GM19240 (cell line): ENCODE data around the gene TOX2.

Source experiments
- DNase-seq: peaks from one replicate; pipeline ENCODE4 v3.0.0; 2011; ENCODE audit warnings: low spot score; ENCODE audit not compliant: insufficient read length

TOX2 gene

GRCh38 chr20:43994486-43995100, 79.9 kb downstream of the TOX2 start:
- DNase-seq, result no peak

DNA sequence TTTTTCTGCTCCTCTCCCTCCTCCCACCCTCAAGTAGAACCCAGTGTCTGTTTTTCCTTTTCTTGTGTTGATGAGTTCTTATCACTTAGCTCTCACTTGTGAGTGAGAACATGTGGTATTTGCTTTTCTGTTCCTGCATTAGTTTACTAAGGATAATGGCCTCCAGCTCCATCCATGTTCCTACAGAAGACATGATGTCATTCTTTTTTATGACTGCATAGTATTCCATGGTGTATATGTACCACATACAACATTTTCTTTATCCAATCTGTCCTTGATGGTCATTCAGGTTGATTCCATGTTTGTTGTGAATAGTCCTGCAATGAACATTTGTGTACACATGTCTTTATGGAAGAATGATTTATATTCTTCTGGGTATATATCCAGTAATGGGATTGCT, 81.0 kb downstream of the TOX2 start:
- no peak for DNase-seq

- DNase-seq, result no peak
These were observed 81.7 kb downstream of the TOX2 start for GRCh38 chr20:43996240-43996930.

DNA sequence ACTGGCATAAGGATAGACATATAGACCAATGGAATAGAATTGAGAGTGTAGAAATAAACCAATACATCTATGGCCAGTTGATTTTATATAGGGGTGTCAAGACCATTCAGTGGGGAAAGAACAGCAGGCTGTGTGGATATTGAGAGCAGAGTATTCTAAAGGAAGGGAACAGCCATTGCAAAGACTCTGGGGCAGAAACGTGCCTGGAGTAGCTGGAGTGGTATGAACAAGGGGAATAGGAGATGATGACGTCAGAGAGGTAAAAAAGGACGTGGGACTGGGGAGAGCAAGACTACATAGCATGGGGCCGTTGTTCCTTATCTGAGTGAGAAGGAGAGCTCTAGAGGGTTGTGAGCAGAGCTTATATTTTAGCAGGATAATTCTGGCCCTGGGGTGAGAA, 85.2 kb downstream of the TOX2 start:
- no peak for DNase-seq

- peak; percentile 27 for DNase-seq
These were observed 87.3 kb downstream of the TOX2 start for GRCh38 chr20:44001667-44002596.

DNA sequence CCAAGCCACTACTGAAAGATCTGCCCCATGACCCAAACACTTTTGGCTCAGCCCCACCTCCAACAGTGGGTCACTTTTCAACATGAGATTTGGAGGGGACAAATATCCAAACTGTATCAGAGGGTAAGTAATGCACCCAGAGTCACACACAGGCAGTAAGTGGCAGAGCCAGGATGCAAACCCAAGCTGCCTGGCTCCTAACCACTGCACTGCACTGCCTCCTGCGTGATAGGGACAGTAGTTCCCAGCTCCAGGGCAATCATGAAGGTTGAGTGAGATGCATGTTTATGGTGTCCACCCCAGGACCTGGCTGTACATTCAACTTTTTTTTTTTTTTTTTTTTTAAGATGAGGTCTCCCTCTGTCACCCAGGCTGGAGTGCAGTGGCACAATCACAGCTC, 88.2 kb downstream of the TOX2 start:
- DNase-seq, result no peak

GRCh38 chr20:44003609-44004008, 89.0 kb downstream of the TOX2 start:
- no peak for DNase-seq

- no peak for DNase-seq
These were observed 89.8 kb downstream of the TOX2 start for GRCh38 chr20:44004306-44004915.

GRCh38 chr20:44005661-44006060, 91.0 kb downstream of the TOX2 start:
- no peak for DNase-seq

GRCh38 chr20:44006126-44006525, 91.5 kb downstream of the TOX2 start:
- no peak for DNase-seq

GRCh38 chr20:44006578-44006977, 91.9 kb downstream of the TOX2 start:
- DNase-seq, result no peak

DNA sequence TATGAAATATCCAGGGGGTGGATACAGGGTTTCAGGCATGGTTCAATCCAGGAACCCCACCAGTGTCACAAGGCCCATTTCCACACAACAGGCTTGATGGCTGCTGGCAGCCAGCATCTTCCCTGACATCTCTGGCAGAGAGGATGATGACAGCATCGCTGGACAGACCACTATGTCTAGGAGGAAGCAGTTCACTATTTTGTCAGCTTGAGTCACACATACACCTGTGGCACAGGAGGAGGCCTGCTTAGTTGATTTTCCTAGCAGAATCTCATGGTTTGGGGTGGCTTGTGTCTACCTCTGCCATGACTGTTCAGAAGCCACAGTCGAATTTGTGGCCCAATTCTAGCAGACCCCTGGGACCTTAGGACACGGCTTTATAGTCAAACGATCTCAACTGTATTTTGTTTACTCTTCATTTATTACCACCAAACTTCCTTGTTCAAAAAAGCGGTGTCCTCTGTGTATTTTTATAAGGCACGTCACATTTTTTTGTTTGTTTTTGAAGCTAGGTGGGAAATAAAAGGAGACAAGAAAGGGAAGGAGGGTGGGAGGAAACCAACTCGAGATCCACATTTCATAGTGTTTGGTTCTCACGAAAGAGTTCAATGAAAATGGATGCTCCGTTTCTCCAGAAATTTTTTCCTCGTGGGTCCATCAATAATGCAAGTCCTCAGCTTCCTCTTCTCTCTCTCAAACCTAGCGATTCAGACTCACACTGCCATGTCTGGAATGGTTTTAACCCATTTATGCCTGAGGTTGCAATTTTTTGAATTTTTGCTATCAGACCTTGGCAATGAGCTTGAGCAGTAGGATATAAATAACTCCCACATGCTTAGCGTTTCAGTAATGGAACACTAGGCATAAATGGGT, 94.4 kb downstream of the TOX2 start:
- no peak for DNase-seq

GRCh38 chr20:44009679-44009992, 95.0 kb downstream of the TOX2 start:
- DNase-seq, result no peak

DNA sequence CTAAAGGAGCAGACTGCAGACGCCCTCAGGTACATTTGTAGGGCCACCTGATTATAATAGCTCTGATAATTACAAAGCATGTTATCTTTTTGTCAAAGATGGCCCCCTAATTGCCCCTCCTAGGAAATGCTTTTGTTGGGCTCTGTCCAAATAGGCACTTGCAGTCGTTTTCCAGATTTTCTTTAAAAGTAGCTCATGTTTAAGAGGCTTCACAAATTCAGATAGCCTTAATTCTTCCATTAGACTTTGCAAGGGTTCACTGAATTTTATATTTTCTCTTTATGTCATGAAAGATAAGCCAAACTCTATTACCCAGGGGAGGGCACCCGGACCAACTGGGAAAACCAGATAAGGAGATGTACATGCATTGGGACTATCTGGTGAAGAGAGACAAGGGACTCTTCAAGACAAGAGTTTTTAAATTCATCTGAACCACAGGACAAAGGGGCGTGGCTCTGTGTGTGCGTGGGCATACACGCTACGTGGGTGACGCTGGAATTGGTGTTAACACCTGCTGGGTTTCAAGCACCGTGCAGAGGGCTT, 95.6 kb downstream of the TOX2 start:
- no peak for DNase-seq

- DNase-seq, result no peak
These were observed 96.7 kb downstream of the TOX2 start for GRCh38 chr20:44011251-44011940.

GRCh38 chr20:44012466-44013226, 98.0 kb downstream of the TOX2 start:
- DNase-seq, result no peak

GRCh38 chr20:44014807-44015732, 100.4 kb downstream of the TOX2 start:
- no peak for DNase-seq

DNA sequence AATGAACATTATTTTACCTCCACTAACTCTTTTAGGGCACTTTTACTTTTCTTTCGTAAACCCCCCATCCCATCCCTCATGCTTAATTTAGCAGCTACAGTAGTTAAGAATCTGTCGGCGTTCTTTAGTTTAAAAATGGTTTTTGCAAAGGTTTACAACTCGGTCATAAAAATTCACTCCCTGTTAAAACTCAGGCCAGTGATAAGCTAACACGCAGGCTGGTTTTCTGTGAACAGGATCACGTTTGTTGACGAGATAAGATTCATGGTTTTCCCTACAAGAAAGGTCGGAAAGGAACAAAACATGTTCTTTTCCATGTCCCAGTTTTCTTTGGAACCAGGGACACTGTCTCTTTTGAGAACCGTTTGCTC, 101.1 kb downstream of the TOX2 start:
- no peak for DNase-seq
